GM19193 (cell line): ENCODE measurements around the gene MTERF2.

Experiments used
- POLR2A ChIP-seq: IDR thresholded peaks from 4 replicates; pipeline ENCODE4 v1.6.1; 2011; ENCODE audit not compliant: insufficient read depth, insufficient read length; ENCODE audit errors: extremely low read depth

MTERF2 gene

DNA sequence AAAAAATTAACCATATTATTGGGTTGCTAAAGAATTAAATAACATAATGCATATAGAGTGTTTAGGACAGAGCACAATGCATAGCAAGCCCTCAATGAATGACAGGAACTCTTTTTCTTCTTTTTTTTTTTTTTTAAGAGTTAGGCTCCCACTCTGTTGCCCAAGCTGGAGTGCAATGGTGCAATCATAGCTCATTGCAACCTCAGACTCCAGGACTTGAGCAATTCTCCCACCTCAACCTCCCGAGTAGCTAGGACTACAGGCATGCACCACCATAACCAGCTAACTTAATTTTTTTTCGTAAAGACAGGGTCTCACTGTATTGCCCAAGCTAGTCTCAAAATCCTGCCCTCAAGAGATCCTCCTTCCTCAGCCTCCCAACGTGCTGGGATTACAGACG lies 20.5 kb upstream of the MTERF2 start:
- TF ChIP-seq POLR2A = no peak

DNA sequence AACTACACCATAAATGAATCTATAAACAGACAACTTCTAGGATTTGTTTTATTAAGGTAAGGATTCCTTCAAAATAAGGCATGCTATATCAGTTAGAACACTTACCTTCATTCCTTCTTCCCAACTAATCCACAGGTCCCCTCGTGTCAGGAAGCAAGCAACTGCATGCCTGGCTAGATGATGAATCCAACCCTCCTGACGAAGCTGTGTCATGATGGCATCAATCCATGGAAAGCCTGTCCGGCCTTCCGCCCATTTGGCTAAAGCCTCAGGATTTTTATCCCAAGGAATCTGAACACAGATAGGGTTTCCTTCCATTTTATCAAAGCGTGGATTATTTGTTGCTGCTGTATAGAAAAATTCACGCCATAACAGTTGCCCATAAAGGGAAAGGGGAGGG lies 12.5 kb upstream of the MTERF2 start:
- TF ChIP-seq POLR2A = no peak

DNA sequence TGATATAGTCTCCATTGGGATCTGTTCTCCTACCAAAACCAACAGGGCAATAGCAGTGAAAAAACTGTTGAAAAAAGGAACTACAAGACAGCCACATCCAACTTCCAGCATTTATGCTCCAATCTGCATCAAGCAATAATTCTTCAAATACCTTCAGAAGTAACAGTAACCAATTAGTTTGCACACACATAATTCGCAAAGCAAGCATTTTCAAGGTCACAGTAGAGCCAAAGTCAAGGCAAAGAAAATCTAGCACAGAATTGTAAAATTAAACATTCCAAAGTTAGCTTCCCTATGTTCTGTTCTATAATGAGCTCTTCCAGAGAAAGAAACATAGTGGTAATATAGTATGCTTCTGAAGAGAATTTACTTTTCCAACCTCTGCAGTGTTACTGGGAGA lies 11.0 kb upstream of the MTERF2 start:
- no peak for TF ChIP-seq POLR2A

DNA sequence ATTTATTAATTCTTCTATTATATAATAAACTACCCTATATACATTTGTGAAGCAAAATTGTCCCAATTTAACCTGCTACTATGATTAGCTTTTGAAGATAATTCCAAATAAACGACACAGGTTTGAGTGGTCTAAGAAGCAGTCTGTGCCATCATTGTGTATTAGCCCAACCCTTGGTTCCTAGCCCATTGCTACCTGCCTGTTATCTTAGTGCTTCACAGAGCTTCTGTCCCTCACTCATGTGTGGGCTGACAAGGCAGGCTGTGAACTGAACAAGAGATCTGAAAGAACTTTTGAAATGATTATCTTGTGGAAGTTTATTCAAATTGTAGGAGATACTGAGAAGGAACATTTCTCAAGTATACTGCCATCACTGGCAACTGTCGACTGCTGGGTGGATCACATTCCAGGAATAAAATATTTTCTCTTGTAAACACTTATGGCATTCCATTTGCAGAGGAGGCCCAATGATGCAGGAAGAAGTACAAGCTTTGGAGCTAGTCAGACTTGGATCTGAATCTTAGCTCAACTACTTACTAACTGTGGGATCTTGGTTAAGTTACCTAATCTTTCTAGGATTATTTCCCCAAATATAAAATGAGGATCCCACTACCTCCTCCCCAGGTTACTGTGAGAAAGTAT lies 7.8 kb upstream of the MTERF2 start:
- no peak for TF ChIP-seq POLR2A

DNA sequence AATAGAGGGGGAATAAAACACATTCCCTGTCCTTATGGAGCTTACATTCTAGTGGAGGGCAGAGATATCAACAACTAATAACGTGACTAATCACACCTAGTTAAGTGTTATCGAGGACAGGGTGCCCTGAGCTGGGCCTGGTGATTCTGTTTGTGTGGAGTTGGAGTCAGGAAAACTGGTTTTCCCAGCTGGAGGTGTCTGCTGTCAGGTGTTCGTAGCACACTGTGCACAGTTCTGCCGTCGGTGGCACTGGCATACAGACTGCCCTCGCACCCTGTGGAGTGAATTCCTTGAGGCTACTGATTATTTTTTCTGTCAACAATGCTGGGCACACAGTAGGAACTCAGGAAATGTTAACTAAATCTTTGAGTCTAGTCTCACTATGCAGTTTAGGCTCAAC lies 900 bp upstream of the MTERF2 start:
- TF ChIP-seq POLR2A = no peak

DNA sequence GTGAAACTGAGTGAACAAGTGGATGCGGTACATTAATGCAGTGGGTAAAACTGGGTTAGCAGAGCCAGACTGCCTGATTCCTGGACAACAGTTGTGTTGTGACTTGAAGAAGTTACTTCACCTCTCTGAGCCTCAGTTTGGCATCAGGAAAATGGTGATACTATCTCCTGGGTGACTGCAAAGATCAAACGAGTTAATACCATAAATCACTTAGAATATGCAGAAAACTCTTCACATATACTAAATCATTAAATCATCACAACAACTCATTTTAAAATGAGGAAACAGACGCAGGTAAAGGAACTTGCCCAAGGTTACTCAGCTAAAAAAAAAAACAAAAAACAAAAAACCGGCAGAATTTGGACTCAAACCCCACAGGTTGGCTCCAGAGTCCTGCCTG lies 811 bp downstream of the MTERF2 start:
- TF ChIP-seq POLR2A = no peak

DNA sequence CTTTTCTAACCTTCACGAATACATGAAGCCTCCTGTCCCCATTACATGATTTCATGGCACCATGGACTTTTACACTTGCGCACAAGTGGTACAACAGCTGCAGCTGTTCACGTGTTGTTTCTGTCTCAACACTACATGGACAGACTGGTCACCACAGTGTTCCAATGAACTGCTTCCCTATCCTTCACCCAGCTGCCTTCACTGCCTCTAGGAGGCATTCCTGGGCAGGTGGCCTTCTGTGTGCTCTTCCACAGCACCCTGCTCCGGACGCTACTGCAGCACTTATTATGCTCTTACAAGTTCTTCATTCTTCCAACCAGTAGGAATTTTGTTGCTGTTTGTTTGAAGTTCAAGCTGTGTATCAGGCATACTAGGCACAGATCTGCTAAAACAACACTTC lies 1.5 kb downstream of the MTERF2 start:
- no peak for TF ChIP-seq POLR2A

DNA sequence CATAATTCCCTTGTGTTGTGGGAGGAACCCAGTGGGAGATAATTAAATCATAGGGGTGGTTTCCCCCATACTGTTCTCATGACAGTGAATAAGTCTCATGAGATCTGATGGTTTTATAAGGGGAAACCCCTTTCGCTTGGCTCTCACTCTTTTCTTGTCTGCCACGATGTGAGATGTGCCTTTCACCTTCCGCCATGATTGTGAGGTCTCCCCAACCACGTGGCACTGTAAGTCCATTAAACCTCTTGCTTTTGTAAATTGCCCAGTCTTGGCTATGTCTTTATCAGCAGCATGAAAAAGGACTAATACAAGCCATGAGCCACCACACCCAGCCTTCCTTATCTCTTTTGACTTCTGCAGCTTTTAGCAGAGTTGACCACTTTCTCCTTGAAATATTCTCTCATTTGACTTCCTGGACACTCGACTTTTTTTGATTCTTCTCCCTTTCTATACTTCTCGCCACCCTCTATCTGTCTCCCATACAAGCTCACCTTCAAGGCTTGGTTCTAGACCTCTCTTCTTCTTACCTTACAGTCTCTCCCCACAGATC lies 2.3 kb downstream of the MTERF2 start:
- TF ChIP-seq POLR2A = no peak

DNA sequence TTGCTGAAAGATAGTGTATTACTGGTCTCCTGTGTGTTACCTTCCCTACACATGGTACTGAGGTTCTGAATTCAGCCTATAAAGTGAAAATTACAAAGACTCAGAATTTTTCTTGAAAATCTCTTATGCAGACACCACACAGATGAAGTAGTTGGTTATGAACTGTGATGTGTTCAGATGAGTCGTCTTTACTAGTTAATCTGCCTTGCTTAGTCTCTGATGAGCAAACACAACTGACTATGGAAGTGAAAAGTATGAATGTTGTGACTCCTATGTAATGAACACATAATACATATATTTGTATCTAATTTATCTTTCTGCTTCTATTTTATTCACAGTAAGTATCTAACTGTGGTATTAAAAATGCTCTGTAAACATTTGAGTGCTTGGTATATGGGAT lies 4.7 kb downstream of the MTERF2 start:
- no peak for TF ChIP-seq POLR2A

DNA sequence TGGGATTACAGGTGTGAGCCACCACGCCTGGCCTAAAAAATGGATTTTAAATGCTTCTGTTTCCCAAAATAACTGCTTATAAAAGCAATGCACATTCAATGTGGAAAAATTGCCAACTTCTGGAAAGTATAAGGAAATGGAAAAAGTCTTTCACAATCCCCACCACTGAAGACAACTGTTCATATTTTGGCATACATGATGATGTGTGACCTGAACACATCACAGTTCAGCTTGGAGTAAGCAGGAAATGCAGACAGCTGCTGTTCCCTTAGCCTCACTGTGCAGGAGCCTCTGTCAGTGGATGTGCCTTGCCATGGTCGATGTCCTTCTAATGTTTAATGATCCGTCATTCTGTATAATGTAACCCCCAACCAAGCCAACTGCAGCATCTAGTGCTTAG lies 5.2 kb downstream of the MTERF2 start:
- TF ChIP-seq POLR2A = no peak

DNA sequence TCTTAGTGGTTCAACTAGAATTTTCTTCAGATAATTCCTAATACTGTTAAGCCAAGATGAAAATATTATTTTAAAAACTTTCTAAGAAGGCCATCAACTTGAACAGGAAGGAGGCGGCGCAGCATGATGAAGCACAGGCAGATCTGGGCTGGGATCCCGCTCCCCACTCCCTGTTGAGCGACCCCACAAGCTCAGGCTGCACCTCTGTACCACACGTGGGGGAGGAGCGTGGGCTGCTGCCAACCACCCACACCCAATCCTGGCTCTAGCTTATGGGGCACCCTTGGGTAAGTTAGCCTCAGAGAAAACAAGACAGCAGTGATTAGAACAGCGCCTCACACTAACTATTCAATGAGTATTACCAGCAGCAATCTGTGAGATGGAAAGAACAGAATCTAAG lies 6.0 kb downstream of the MTERF2 start:
- TF ChIP-seq POLR2A = no peak

DNA sequence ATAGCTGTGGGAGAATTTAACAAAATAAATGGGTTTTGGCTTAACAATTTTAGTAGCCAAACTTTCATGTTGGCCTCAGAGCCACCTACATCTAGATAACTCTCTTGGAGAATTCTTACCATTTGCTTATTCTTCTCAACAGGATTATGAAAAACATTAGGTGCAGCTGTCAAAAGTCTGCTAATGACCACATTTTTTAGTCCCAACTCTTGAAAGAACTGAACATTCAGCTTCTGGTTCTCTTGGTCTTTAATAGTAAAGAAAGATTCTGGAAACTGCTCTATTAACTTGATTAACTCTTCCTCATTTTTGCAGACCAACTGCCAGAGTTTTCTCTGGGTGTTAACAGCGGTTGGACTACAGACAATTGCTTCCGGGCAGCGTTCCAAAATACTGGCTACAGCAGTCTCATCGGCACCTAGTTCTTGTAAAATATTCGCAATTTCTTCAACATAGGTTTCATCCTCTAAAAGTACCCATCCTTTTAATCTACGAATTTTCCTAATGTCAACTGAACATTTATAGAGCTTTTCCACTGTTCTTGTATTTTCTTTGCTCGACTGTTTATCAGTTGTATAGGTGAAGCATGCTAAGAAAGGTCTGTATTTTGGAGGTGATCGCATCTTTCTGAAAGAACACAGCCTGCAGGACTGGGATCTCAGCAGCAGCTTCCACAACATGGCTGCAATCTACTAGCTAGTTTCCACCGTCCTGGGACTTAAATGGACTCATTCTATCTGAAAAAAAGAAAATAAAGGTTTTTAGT lies 8.7 kb downstream of the MTERF2 start:
- TF ChIP-seq POLR2A = no peak

DNA sequence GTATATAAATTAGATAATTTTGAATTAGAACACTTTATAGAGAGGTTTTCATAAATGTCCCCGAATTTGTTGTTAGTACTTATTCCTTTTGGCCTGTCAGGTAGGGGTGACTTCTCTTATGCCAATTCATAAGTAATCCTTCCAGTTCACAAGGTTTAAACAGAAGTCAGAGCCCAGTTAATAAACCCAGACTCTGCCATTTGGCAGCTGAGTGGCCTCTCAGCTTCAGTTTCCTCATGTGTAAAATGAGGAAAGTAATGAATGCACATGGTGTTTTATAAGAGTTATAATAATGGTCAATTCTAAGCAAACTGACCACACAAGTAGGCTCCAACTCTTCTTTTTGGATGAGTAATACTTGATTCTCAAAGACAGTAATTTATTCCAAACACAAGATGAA lies 10.3 kb downstream of the MTERF2 start:
- TF ChIP-seq POLR2A = no peak

DNA sequence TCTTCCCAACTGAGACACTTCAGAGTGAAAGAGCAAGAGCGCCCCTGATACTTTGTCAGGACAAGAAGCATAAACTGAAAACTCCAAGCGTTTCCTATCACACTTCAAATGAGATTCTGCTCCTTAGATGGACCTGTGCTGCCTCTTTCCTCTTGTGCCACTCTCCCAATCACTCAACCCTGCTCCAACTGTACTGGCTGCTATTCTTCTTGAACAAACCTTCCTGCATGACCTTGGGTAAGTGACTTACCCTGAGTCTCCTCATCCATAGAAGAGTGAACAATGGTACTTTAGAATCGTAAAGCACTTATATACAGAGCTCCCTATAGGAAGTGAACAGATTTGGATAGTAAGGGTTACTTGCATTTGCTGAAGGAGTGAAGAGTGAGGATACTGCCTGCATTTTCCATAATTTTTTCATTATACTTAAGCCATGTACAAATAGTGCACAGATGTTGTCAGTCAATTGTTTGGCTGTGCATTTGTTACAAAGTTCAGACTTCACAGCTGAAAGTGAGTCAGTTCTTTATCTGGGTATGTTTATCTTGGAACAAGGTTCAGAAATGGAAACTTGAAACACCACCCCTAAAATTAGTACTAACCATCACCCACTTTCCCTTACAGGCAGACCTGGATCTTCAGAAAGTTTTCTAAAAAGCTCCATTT lies 10.8 kb downstream of the MTERF2 start:
- no peak for TF ChIP-seq POLR2A

DNA sequence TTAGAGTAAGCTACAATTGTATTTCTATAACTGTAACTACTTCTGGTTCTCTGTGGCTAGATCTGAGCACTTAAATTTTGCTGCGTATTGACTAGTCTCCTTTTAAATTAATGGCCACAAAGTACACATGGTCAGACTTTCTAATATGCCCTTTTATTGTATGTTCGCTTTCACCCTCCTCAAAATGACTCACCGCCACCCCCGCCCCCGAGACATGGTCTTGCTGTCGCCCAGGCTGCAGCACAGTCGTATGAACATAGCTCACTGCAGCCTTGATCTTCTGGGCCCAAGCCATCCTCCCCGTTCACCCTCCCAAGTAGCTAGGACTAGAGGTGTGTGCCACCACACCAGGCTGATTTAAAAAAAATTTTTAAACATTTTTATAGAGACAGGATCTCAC lies 11.8 kb downstream of the MTERF2 start:
- no peak for TF ChIP-seq POLR2A

DNA sequence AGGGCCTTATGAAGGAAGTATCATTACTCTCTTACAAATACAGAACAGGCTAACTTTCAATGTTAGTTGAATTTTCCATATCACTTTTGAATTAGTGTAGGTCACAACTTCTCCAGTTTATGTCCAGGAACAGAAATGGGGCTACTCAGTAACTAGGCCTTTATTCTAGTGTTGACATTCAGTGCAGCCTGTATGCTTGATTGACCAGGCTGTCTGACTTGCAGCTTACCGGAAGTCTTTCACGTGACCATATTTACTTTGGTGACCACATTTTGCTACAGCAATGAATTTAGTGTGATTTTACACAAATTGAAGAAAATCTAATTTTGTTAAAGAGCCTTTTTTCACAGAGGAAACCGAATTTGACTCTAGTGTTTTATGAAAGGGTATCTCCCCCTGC lies 12.4 kb downstream of the MTERF2 start:
- no peak for TF ChIP-seq POLR2A
